Mesothelial cell of epicardium (in vitro differentiated cells): ENCODE measurements around the gene CAMTA1. TPM values are rescaled to one million over a fixed set of nuclear protein-coding genes. Genes with fewer than 3 reads are reported as not detected.

Experiments used
- DNase-seq, 2 experiments: peaks; one replicate each; pipeline ENCODE4 v3.0.0; 2021; ENCODE audit warnings: low spot score in 2 of 2; ENCODE audit not compliant: unreplicated experiment in 2 of 2
- H3K27ac Mint-ChIP-seq: 2 replicates; pipeline ENCODE4 v1.8.0; 2021; ENCODE audit warnings: mixed read lengths
- H3K27me3 Mint-ChIP-seq: 2 replicates; pipeline ENCODE4 v1.8.0; 2021; ENCODE audit warnings: low read depth, mixed read lengths
- H3K36me3 Mint-ChIP-seq: 2 replicates; pipeline ENCODE4 v1.8.0; 2021; ENCODE audit warnings: mixed read lengths
- H3K4me1 Mint-ChIP-seq: 2 replicates; pipeline ENCODE4 v1.8.0; 2021; ENCODE audit warnings: mixed read lengths
- H3K4me3 Mint-ChIP-seq: 2 replicates; pipeline ENCODE4 v1.8.0; 2021; ENCODE audit warnings: mild to moderate bottlenecking, moderate library complexity, mixed read lengths
- H3K9me3 Mint-ChIP-seq: 2 replicates; pipeline ENCODE4 v1.8.0; 2021; ENCODE audit warnings: mixed read lengths
- total RNA-seq: library from RNA; stranded (reverse); gene quantifications from 3 replicates; pipeline ENCODE4 v1.2.1, GENCODE V29; 2021
- TF ChIP-seq, protein P1 (sequence below): fragments of 200-600 bp; sonication (generic); IDR thresholded peaks from one replicate; pipeline ENCODE4 v1.5.0; 2021; ENCODE audit warnings: antibody characterized with exemption; ENCODE audit not compliant: unreplicated experiment

The CAMTA1 gene
- total RNA-seq, 1 donor from 2014 or later = 70.4 TPM

DNA sequence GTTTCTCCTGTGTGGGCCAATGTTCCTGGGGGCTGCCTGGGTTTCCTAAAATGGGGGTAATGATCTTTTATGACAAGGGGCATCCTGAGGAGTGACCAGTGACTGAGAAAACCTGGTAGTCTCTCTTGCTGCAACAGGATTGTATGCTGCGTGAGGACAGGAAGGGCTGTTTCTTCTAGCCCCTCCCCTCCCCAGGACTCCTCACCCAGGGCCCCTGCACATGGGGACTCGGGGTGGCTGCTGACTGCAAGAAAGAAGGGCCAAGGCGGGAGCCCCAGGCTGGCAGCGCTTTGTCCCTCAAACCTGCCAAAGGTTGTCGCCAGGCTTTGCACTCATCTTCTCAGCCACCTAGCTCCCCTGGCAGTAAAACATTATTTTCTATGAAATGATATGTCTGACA is 442.4 kb downstream of the CAMTA1 start:
- Mint-ChIP-seq H3K4me3 (no peak overlapping the region), H3K27ac (no peak overlapping the region), H3K36me3 (no peaks in the 10 kb centered on the region), H3K9me3 (no peaks in the 10 kb centered on the region), H3K4me1 (no peaks in the 10 kb centered on the region), H3K27me3 (peaks cover 33% of the 10 kb centered on the region)
- TF ChIP-seq, protein P1, sequence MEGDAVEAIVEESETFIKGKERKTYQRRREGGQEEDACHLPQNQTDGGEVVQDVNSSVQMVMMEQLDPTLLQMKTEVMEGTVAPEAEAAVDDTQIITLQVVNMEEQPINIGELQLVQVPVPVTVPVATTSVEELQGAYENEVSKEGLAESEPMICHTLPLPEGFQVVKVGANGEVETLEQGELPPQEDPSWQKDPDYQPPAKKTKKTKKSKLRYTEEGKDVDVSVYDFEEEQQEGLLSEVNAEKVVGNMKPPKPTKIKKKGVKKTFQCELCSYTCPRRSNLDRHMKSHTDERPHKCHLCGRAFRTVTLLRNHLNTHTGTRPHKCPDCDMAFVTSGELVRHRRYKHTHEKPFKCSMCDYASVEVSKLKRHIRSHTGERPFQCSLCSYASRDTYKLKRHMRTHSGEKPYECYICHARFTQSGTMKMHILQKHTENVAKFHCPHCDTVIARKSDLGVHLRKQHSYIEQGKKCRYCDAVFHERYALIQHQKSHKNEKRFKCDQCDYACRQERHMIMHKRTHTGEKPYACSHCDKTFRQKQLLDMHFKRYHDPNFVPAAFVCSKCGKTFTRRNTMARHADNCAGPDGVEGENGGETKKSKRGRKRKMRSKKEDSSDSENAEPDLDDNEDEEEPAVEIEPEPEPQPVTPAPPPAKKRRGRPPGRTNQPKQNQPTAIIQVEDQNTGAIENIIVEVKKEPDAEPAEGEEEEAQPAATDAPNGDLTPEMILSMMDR = no peak
- DNase-seq = no peak

DNA sequence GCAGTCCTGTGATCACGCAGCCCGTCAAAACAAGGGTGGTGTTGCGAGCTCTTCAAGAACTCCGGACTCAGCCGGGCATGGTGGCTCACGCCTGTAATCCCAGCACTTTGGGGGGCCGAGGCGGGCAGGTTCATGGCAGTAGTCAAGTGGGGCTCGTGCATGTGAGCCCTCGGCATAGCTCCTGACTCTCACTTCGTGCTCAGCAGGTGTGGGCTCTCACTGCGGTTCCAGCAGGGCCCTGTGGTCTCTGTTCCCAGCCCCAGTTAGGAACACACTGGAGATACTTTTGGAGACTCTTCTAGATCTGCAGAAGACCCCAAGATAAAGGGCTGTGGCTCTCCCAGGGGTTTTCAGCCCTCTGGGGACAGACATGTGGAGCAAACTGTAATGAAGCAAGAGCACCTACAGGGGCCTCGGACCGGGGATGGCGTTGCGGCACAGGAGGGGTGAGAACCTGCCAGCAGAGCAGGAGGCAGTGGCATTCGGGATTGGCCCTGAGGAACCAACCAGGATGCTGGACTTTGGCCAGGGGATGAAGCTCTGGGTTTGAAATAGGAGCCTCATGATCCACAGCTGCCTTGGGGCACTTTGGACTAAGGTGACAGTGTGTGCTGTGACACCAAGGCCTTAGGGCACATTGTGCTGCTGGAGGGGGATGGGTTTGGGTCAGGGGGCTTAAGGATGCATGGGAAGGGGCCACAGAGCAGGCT is 443.2 kb downstream of the CAMTA1 start:
- DNase-seq = no peak
- H3K27ac Mint-ChIP-seq = no peak overlapping the region
- no peak overlapping the region for H3K4me3 Mint-ChIP-seq
- TF ChIP-seq, protein P1 = no peak
- peaks cover 32% of the 10 kb centered on the region for H3K27me3 Mint-ChIP-seq
- H3K9me3 Mint-ChIP-seq = no peaks in the 10 kb centered on the region
- no peaks in the 10 kb centered on the region for H3K4me1 Mint-ChIP-seq
- no peaks in the 10 kb centered on the region for H3K36me3 Mint-ChIP-seq

DNA sequence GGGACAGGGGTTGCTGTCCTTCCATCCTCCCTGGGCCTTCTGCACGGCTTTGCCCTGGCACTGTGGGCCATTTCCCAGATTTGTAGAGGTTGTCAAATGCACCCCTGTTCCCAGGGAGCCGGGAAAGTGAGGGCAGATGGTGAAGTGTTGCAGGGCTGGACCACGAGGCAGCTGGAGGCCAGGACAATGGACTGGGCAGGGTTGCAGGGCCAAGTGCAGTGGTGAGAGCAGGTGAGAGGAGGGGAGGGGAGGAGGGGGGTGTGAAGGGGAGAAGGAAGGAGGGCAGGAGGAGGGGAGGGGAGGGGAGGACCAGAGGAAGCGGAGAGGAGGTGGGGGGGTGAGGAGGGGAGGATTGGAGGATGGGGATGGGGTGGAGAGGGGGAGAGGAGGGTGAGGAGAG is 443.9 kb downstream of the CAMTA1 start:
- no peak overlapping the region for H3K27ac Mint-ChIP-seq
- peaks cover 32% of the 10 kb centered on the region for H3K27me3 Mint-ChIP-seq

DNA sequence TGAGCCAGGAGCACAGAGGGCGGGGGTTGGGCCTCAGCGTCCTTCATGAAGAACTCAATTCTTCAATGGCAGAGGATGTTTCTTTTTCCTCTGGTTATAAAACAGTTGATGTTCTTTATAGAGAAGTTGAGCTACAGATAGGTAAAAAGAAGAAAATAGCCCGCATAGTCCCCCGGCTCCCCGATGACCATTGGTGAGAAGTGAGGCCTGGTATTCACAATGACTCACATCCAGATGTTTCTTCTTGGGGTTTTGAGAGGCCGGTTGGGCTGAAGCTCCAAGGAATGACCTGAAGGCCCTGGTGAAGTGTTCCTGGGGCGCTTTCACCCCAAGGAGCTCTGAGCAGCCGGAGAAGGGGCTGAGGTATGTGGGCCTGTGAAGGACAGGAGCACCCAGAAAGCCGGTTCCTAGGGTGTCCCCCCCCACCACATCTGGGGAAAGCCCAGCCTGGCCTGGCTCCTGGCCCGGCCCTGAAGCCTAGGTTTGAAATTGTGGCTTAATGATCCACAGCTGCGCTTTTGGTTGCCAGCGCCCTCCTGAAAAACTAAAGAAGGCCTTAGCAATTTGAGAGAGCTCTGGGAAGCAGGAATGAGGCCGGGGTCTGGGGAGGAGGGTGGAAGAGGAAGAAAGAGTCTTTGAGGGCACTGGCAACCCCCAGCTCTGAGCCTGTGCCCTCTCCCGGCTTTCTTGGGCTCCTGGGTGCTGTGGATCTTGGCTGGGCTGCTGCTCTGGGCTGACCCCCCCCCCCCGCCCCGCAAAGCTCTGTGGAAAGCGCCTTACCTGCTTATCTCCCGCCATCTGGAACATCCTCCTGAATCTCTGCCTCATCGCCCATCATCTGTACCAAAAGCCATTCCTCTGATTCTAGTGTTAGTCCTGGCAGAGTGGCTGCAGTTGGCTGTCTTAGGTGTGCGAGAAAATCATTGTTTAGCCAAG is 444.7 kb downstream of the CAMTA1 start:
- no peaks in the 10 kb centered on the region for H3K9me3 Mint-ChIP-seq
- no peak overlapping the region for H3K27ac Mint-ChIP-seq
- no peaks in the 10 kb centered on the region for H3K36me3 Mint-ChIP-seq
- H3K27me3 Mint-ChIP-seq = peaks cover 29% of the 10 kb centered on the region
- DNase-seq = no peak
- no peak overlapping the region for H3K4me3 Mint-ChIP-seq
- H3K4me1 Mint-ChIP-seq = no peaks in the 10 kb centered on the region
- TF ChIP-seq, protein P1 = no peak

More for the DNA sequence above, 443.9 kb downstream of the CAMTA1 start:
- H3K36me3 Mint-ChIP-seq = no peaks in the 10 kb centered on the region
- no peak for DNase-seq
- H3K9me3 Mint-ChIP-seq = no peaks in the 10 kb centered on the region
- H3K4me3 Mint-ChIP-seq = no peak overlapping the region
- TF ChIP-seq, protein P1 = no peak
- no peaks in the 10 kb centered on the region for H3K4me1 Mint-ChIP-seq

DNA sequence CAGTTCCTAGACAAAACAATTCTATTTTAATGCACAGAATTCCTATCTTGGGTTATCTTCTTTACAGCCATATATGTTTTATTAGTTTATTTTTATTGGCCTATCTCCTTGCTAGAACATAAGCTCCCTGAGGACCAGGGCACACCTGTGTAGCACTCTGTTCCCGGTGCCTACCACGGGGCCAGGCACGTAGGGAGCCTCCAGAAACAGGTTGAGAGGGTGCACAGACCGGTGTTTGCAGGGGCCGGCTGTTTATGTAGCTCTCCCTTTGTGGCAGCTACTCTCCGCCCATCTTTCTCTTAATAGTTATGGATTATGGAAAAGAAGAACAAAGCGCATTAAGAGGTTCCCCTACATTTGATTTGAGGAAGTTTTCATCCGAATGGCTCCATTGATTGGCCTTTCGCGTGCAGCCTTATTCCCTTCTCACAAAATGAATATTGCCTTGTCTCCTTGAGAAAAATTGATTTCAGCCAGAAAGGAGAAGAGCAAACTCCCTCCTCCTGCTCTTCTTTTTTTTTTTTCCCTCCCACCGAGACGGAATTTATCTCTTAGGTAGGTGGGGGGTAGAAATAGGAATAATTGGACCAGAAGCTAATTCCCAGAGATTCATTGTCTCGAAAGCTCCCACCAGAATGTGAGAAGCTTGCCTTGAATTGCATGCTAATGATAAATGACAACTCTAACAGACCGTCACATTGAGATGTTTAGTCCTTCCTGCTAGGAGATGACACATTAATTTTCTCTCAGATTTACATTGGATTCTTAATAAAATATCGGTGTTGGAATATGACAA is 447.4 kb downstream of the CAMTA1 start:
- H3K27ac Mint-ChIP-seq = no peak overlapping the region
- no peaks in the 10 kb centered on the region for H3K36me3 Mint-ChIP-seq
- H3K4me3 Mint-ChIP-seq = no peak overlapping the region
- DNase-seq = no peak
- H3K9me3 Mint-ChIP-seq = no peaks in the 10 kb centered on the region
- TF ChIP-seq, protein P1 = no peak
- H3K27me3 Mint-ChIP-seq = peaks cover 19% of the 10 kb centered on the region
- peaks cover 3% of the 10 kb centered on the region for H3K4me1 Mint-ChIP-seq
